ENCODE results near the gene MLLT1. TPM values are rescaled to one million over a fixed set of nuclear protein-coding genes. Genes with fewer than 3 reads are reported as not detected.

Gene MLLT1
- total and polyA plus RNA-seq, 10 of the 15 experiments (the other 5 are each of a cell fraction or from before 2014, with no cell fraction given): 0.16 to 61.1 (median 8.5) TPM

- ChIA-PET POLR2A (no interaction called here), SMC1A (ENCODE audit: uncharacterized antibody, unreplicated experiment) (interaction anchor here (0.7 to 1.1 kb wide), 3 partner anchors 8 to 51 kb away, joined by 3 to 5 read pairs (median 3); no protein-coding TSS in a partner anchor), CTCF (interaction anchor here (0.8 to 3.2 kb wide), 13 partner anchors 16 to 337 kb away, joined by 3 to 16 read pairs (median 4); no protein-coding TSS in a partner anchor), RAD21 (ENCODE audit: unreplicated experiment) (interaction anchor here (0.6 to 0.9 kb wide), 2 partner anchors 18 to 132 kb away, joined by 3 to 4 read pairs; no protein-coding TSS in a partner anchor)
- H3K4me3 ChIP-seq: no peak overlapping the region
- no peak for ATAC-seq
- intact Hi-C loops (cut with micrococcal nuclease; ENCODE audit: unreplicated experiment) (loop anchor here (2.0 to 10.0 kb wide), 3 partner anchors 32 to 338 kb away; partner anchors contain the start of gene TUBB4A), in situ Hi-C loops (cut with MboI) (no loop called here)
- TF ChIP-seq IRF4 (IDR thresholded peaks at IDR 0.05; ENCODE audit: low read depth, low read length) (no peak), SIN3A (IDR thresholded peaks at IDR 0.05; ENCODE audit: low read depth, low read length) (no peak), ZNF384 (IDR thresholded peaks at IDR 0.05; ENCODE audit: borderline replicate concordance, low read depth, low read length) (no peak), RAD51 (IDR thresholded peaks at IDR 0.05) (no peak), HDGF (IDR thresholded peaks at IDR 0.05) (no peak), CREB1 (IDR thresholded peaks at IDR 0.05; ENCODE audit: low read depth) (no peak), ATF3 (IDR thresholded peaks at IDR 0.05; ENCODE audit: borderline replicate concordance, extremely low read depth, low read depth, low read length) (no peak)
- TF ChIP-seq, protein P1, sequence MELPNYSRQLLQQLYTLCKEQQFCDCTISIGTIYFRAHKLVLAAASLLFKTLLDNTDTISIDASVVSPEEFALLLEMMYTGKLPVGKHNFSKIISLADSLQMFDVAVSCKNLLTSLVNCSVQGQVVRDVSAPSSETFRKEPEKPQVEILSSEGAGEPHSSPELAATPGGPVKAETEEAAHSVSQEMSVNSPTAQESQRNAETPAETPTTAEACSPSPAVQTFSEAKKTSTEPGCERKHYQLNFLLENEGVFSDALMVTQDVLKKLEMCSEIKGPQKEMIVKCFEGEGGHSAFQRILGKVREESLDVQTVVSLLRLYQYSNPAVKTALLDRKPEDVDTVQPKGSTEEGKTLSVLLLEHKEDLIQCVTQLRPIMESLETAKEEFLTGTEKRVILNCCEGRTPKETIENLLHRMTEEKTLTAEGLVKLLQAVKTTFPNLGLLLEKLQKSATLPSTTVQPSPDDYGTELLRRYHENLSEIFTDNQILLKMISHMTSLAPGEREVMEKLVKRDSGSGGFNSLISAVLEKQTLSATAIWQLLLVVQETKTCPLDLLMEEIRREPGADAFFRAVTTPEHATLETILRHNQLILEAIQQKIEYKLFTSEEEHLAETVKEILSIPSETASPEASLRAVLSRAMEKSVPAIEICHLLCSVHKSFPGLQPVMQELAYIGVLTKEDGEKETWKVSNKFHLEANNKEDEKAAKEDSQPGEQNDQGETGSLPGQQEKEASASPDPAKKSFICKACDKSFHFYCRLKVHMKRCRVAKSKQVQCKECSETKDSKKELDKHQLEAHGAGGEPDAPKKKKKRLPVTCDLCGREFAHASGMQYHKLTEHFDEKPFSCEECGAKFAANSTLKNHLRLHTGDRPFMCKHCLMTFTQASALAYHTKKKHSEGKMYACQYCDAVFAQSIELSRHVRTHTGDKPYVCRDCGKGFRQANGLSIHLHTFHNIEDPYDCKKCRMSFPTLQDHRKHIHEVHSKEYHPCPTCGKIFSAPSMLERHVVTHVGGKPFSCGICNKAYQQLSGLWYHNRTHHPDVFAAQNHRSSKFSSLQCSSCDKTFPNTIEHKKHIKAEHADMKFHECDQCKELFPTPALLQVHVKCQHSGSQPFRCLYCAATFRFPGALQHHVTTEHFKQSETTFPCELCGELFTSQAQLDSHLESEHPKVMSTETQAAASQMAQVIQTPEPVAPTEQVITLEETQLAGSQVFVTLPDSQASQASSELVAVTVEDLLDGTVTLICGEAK (IDR thresholded peaks at IDR 0.05; ENCODE audit: borderline replicate concordance): no peak
- H3K79me2 ChIP-seq (ENCODE audit: control insufficient read depth, insufficient read depth, low read length): no peaks in the 10 kb centered on the region
- no peaks in the 10 kb centered on the region for H3K27me3 ChIP-seq (replicated peaks in 1 of 2; ENCODE audit: control insufficient read depth in 2 of 2, insufficient read depth in 2 of 2, low read length in 1 of 2)
- no peaks in the 10 kb centered on the region for H3K4me1 ChIP-seq (ENCODE audit: control insufficient read depth, insufficient read depth, low read length)
- H4K20me1 ChIP-seq (ENCODE audit: control insufficient read depth, insufficient read depth): no peaks in the 10 kb centered on the region
- no peaks in the 10 kb centered on the region for H3K36me3 ChIP-seq (ENCODE audit: control insufficient read depth in 2 of 2, insufficient read depth in 2 of 2, low read length in 1 of 2)
- H3K9ac ChIP-seq (ENCODE audit: control insufficient read depth, insufficient read depth, low read length): no peak overlapping the region
- no peak overlapping the region for H2AFZ ChIP-seq (ENCODE audit: control insufficient read depth, low read depth, low read length)
- no peaks in the 10 kb centered on the region for H3K9me3 ChIP-seq (replicated peaks; ENCODE audit: control insufficient read depth, insufficient read depth, low read length)
- H3K4me2 ChIP-seq (ENCODE audit: control insufficient read depth, insufficient read depth): no peak overlapping the region
- no peak for FAIRE-seq
- BruUV-seq (replicated peaks): no TSS peak
- H3K27ac ChIP-seq (ENCODE audit: control insufficient read depth, insufficient read depth): no peak overlapping the region
- WGBS (ENCODE audit: insufficient coverage, insufficient replicate concordance, low lambda C conversion rate, missing lambda C conversion rate): 100% methylated on average over 1 of the region's 1 CpG
- no peak for DNase-seq (ENCODE audit: low read depth, low spot score)
These were observed 112.7 kb downstream of the MLLT1 start for GRCh38 chr19:6167115-6167514.
